Bronchial epithelial cell (primary cell): ENCODE data around the gene NOG. TPM values are rescaled to one million over a fixed set of nuclear protein-coding genes. Genes with fewer than 3 reads are reported as not detected.

Experiments used
- DNase-seq: peaks from one replicate; pipeline ENCODE4 v3.0.0-alpha.2; 2010; ENCODE audit warnings: low read depth
- FAIRE-seq: peaks from 2 replicates; lab custom pipeline; 2011; peaks lifted over from hg19 to GRCh38; lab: Jason Lieb, UNC
- H3K27me3 ChIP-seq: 2 replicates; pipeline ENCODE4 v1.5.1; 2011; ENCODE audit warnings: low read length; ENCODE audit not compliant: control insufficient read depth, insufficient read depth
- H3K36me3 ChIP-seq: 2 replicates; pipeline ENCODE4 v1.5.1; 2011; ENCODE audit warnings: low read length; ENCODE audit not compliant: control insufficient read depth, insufficient read depth
- H3K4me3 ChIP-seq: 2 replicates; pipeline ENCODE4 v1.5.1; 2011; ENCODE audit warnings: mild to moderate bottlenecking, low read depth, low read length, control low read depth
- CTCF ChIP-seq: IDR thresholded peaks from 2 replicates; pipeline ENCODE4 v1.5.1; 2011; ENCODE audit warnings: mild to moderate bottlenecking, moderate library complexity, low read length, control low read depth, inconsistent platforms; ENCODE audit not compliant: insufficient read depth, severe bottlenecking
- total RNA-seq: library from RNA; depleted of rRNA; stranded (reverse); fragments of >200 nt; gene quantifications from 2 replicates; pipeline ENCODE4 v1.2.1, GENCODE V29; 2014

Gene NOG
- total RNA-seq, 1 donor from 2014 or later = 0.26 TPM

DNA sequence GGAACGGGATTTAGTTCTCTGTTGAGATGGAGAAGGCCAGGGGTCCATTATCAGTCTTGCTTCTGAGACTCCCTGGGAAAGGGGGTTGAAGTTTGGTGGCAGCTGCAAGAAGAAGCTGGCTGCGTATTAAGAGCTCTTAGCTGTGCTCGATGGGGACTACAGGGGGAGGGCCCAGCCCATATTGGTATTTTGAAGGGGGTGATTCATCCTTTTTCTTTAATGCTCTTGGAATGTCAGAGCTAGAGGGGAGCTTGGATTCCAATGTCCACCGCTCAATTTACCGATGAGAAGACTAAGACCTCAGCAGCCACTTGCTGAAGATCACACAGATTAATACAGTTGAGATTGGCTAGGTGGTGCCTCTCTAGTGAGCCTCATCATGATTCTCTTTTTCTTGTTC, 5.0 kb downstream of the NOG start:
- FAIRE-seq (no peak), DNase-seq (no peak)
- TF ChIP-seq CTCF = no peak
- H3K27me3 ChIP-seq = peaks cover 7% of the 10 kb centered on the region
- no peaks in the 10 kb centered on the region for H3K36me3 ChIP-seq
- H3K4me3 ChIP-seq = no peak overlapping the region

DNA sequence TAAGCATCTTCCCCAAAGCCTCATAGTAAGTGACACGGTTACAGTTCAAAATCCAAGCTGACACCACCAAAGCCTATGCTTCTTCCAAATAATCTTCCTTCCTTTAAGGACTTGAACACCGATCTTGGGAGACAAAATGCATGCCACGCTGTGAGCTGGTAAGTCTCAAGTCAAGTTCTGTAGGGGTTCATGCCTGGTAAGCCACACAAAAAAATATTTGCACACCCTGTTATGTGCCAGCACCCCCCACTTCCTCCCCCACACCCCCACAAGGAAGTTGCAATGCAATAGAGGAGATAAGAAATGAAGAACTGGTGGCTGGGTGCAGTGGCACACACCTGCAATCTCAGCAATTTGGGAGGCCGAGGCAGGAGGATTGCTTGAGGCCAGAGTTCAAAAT, 5.6 kb downstream of the NOG start:
- no peak for TF ChIP-seq CTCF
- DNase-seq (no peak), FAIRE-seq (no peak)
- Histone ChIP-seq H3K36me3 (no peaks in the 10 kb centered on the region), H3K4me3 (no peak overlapping the region), H3K27me3 (peaks cover 7% of the 10 kb centered on the region)

DNA sequence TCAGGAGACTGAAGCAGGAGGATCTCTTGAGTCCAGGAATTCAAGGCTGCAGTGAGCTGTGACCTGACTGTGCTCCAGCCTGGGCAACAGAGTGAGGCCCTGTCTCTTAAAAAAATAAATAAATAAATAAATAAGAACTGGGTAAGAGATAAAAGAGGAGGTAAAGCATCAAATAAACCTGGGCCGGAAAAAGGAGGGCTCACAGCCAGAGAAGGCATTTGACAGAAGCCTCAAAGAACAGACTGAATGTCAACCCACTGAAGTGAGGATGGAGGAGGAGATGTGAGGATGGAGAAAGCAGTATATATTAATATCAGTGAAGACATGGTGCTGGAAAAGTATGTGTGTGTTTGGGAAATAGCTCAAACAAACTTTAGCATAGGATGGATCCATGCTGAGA, 6.1 kb downstream of the NOG start:
- no peak for DNase-seq
- no peak for TF ChIP-seq CTCF
- H3K4me3 ChIP-seq = no peak overlapping the region
- H3K27me3 ChIP-seq = peaks cover 6% of the 10 kb centered on the region
- FAIRE-seq = no peak
- no peaks in the 10 kb centered on the region for H3K36me3 ChIP-seq

DNA sequence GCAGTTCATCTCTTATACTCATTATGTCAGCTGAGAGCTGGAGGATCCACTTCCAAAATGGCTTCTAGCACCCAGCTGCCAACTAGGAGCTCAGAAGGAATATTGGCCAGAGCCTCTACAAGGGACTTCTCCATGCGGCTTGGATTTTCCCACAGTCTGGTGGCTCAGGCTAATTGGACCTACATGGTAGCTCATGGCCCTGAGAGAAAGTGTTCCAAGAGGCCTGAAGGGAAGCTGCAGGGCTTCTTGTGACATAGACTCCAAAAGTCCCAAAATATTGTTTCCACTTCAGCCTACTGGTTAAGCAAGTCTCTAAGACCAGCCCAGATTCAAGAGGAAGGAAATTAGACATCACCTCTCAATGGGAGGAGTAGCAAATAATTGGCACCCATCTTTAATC, 6.8 kb downstream of the NOG start:
- no peaks in the 10 kb centered on the region for H3K36me3 ChIP-seq
- peaks cover 5% of the 10 kb centered on the region for H3K27me3 ChIP-seq
- no peak overlapping the region for H3K4me3 ChIP-seq
- TF ChIP-seq CTCF = no peak
- DNase-seq = no peak
- no peak for FAIRE-seq

GRCh38 chr17:56601591-56601990, 8.1 kb downstream of the NOG start:
- TF ChIP-seq CTCF = no peak
- DNase-seq (no peak), FAIRE-seq (no peak)
- H3K4me3 ChIP-seq = no peak overlapping the region
- H3K27me3 ChIP-seq = peaks cover 3% of the 10 kb centered on the region
- no peaks in the 10 kb centered on the region for H3K36me3 ChIP-seq
